MV-4-11 (cell line): ENCODE measurements around the gene BBOF1.
A peak's percentile ranks its signal among the peaks of the same experiment; 100 is the strongest.

Experiments used
- DNase-seq: peaks from one replicate; lab custom pipeline; 2025; lab: John Stamatoyannopoulos, UW

Gene BBOF1

DNA sequence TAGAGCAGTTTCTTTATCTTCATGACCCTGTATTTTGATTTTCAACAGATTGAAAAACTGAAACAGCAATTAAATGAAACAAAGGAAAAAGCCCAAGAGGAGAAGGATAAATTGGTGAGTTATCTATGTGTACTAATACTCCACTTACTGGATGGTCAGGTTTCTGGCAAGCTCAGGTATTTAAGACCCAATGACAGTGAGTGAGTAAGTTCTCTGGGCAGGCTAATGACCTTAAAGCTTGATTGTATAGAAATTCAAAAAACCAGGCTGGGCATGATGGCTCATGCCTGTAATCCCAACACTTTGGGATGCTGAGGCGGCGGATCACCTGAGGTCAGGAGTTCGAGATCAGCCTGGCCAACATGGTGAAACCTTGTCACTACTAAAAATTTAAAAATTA is 10.0 kb downstream of the BBOF1 start:
- no peak for DNase-seq

GRCh38 chr14:74034572-74034971 is 15.4 kb downstream of the BBOF1 start:
- no peak for DNase-seq

DNA sequence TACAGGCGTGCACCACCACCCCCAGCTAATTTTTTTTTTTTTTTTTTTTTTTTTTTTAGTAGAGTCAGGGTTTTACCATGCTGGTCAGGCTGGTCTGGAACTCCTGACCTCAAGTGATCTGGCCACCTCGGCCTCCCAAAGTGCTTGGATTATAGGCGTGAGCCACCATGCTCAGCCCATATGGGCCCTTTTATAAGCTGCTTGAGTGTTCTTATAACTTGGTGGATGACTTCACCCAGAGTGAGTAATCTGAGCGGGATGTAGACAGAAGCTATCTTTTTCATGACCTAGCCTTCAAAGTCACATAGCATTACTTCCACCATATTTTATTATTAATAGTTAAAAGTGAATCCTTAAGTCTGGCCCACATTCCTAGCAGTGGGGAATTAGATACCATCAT is 16.4 kb downstream of the BBOF1 start:
- no peak for DNase-seq

- DNase-seq, result peak; percentile 59
These were observed 19.1 kb downstream of the BBOF1 start for GRCh38 chr14:74038020-74038859.

DNA sequence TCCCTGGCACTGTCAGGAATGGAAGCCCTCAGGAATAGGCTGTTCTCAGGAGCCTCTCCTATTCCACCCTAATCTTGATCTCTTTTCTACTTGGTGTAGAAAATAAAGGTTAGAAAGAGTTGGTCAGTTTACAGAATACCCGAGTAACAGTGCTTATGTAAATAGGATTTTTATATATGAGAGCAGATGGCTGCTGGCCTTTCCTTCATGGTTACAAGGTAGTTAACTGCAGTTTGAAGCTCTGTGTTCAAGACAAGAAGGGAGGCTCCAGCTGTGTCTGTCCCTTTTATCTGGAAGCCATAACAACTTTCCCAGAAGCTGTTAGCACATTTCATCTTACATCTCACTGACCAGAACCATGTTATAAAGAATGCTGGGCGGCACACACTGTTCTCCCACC is 23.1 kb downstream of the BBOF1 start:
- no peak for DNase-seq

DNA sequence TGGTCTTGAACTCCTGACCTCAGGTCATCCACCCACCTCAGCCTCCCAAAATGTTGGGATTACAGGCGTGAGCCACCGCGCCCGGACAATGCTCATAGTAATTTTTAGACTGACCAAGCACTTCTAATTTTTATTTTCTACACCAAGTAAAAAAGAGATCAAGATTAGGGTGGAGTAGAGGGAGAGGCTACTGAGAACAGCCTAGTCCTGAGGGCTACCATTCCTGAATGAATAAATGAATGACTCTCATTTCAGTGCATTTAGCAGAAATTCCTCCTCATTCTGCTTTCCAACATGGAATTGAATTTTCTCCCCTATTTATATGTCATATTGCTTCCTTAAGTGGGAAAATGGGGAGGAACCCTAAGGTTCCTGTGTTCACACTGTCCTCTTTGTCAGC is 26.4 kb downstream of the BBOF1 start:
- no peak for DNase-seq

DNA sequence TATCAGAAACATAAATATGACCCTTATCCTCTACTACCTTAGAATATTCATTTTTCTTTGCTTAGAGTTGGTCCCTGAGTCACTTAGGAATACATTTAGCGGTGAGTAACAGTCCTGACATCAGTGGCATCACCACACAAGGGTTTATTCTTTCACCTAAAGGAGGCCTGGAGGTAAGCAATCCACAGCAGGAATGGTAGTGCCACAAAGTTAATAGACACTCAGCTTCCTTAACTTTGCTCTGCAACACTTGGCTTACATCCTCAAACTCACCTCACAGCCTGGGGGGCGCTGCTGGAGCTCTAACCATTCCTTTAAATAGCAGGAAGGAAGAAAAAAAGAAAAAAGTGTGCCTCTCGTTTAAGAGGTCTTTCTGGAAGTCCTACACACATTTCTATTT is 29.1 kb downstream of the BBOF1 start:
- DNase-seq, result peak; percentile 28

DNA sequence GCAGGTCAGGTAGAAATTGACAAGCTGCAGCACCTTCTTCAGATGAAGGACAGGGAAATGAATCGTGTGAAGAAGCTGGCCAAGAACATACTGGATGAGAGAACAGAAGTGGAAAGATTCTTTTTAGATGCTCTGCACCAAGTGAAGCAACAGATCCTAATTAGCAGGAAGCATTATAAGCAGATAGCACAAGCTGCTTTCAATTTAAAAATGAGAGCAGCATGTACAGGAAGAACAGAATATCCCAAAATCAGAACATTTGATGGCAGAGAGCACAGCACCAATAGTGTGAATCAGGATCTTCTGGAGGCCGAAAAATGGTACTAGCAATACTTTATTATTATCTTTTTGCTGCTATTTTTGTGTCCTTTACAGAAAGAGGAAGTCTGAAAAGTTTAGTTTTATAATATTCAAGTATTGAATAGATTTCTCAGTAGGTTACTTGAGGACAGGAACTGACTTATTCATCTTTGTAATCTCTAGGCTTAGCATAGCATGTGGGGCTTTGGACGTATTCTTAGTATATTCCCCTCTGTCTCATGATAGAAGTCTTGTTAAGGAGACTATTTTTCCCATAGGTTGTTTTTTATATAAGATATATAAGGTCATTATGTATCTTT is 30.8 kb downstream of the BBOF1 start:
- peak; percentile 67 for DNase-seq

GRCh38 chr14:74062809-74063150 is 43.6 kb downstream of the BBOF1 start:
- no peak for DNase-seq

GRCh38 chr14:74064426-74064825 is 45.3 kb downstream of the BBOF1 start:
- no peak for DNase-seq

- no peak for DNase-seq
These were observed 45.7 kb downstream of the BBOF1 start for GRCh38 chr14:74064883-74065282.

DNA sequence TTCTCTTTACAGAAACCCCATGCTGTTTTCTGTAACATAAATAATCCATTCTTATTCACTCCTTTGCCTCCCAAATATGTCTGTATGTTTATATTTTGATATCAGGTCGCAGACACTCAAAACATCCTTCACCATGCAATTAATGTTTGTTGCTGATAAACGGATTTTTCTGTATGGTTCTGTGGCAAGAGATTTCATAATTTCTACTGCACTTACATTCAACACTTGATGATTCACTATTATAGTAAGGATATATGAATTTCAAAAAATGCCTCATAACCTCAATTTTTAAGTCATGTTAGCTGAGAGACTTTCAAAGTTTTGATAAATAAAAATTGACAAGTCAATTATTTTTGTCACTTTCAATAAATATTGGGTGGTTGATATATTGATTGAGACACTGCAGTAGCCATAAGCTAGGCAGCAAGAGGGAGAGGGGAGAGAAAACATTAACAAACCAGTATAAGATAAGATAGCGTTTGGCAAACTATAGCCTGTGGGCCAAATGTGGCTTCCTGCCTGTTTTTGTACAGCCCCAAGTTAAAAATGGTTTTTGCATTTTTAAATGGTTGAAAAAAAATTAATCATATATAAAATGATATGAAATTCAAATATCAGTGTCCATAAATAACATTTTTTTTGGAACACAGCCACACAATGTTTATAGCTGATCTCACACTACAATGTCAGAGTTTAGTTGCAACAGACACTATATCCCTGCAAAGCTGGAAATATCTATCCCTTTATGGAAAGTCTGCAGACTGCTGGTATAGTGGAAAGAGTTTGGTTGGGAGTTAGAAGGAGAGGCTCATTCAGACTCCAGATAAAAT is 46.8 kb downstream of the BBOF1 start:
- no peak for DNase-seq

DNA sequence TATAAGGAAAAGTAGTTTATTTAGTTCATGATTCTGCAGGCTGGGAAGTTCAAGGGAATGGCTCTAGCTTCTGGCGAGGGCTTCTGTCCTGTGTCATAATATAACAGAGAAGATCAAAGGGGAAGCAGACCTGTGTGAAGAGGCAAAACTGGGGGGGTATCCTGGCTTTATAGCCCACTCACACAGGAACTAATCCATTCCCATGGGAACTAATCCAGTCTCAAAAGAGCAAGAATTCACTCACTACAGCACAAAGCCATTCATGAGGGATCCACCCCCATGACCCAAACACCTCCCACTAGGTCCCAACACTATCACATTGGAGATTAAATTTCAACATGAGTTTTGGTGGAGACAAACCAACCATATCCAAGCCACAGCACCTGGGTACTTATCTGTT is 58.3 kb downstream of the BBOF1 start:
- DNase-seq, result no peak

- DNase-seq, result no peak
These were observed 61.8 kb downstream of the BBOF1 start for GRCh38 chr14:74080820-74081460.

DNA sequence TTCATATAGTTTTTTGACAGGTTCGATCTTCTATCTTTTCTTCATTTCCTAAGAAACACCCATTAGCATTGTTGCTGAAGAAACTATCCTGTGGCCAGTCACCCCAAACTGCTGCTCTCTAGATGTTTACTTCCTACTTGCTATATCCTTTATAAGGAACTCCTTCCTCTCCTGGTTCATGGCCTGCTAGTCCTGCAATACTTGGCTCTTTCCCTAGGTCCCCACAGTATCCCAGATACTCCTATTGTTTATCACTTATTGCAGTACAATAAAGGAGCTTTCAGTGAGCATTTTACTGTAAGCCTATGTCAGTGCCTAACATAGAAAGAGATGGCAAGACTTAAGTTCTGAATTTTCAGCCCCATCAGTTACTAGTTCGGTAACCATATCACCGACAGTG is 62.3 kb downstream of the BBOF1 start:
- DNase-seq, result no peak

GRCh38 chr14:74083161-74083560 is 64.0 kb downstream of the BBOF1 start:
- peak; percentile 60 for DNase-seq

GRCh38 chr14:74083784-74084276 is 64.7 kb downstream of the BBOF1 start:
- no peak for DNase-seq

GRCh38 chr14:74084277-74085046 is 65.3 kb downstream of the BBOF1 start, which contains the start of the genes ALDH6A1 and LIN52:
Gene ALDH6A1, minus strand, starts transcription at chr14:74084453. Its CDS starts 59 bp downstream, at chr14:74084394.
Gene LIN52, plus strand, starts transcription at chr14:74084956. Its CDS starts 19 bp downstream, at chr14:74084975.
- peak; percentile 100 for DNase-seq

- DNase-seq, result peak; percentile 3
These were observed 66.0 kb downstream of the BBOF1 start for GRCh38 chr14:74085047-74085637.

DNA sequence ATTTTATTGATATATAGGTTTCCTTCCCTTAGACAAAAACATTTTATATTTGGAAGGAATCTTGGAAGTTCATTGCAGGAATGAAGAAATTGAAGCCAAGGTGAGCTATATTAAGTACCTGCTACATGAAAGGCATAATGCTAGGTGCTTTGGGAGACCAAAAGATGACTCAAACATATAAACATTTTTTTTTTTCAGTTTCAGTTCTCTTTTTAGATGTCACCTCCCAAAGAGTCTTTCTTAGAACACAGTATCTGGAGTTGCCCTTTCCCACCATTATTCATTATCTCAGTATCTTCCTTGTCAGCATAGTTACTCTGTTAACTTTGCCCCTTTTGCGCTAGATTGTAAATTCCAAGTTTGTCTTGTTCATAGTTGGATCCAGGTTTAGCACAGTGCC is 66.7 kb downstream of the BBOF1 start:
- peak; percentile 76 for DNase-seq
